DOHH2 (cell line): ENCODE data around the gene PGAP2.

ENCODE experiments used
- H3F3A ChIP-seq: fragments of 200-600 bp; sonication (generic), shearing (Covaris generic); 2 replicates; pipeline ENCODE4 v1.6.0; 2016; ENCODE audit warnings: antibody characterized with exemption, mild to moderate bottlenecking; ENCODE audit not compliant: control insufficient read depth, insufficient read depth
- H3K27ac ChIP-seq: fragments of 200-600 bp; sonication (generic); 2 replicates; pipeline ENCODE4 v1.5.1; 2014; ENCODE audit warnings: low read depth, mild to moderate bottlenecking, low read length, moderate library complexity
- H3K27me3 ChIP-seq: fragments of 200-600 bp; sonication (generic); 2 replicates; pipeline ENCODE4 v1.6.1; 2014; ENCODE audit warnings: mild to moderate bottlenecking, low read length, mixed read lengths; ENCODE audit not compliant: control insufficient read depth
- H3K36me3 ChIP-seq: fragments of 200-600 bp; sonication (generic); 2 replicates; pipeline ENCODE4 v1.6.1; 2014; ENCODE audit warnings: mild to moderate bottlenecking, low read length, moderate library complexity, mixed read lengths; ENCODE audit not compliant: control insufficient read depth
- H3K4me1 ChIP-seq: fragments of 200-600 bp; sonication (generic); 2 replicates; pipeline ENCODE4 v1.6.1; 2014; ENCODE audit warnings: mild to moderate bottlenecking, low read length, mixed read lengths; ENCODE audit not compliant: control insufficient read depth
- H3K4me2 ChIP-seq: fragments of 200-600 bp; sonication (generic); 2 replicates; pipeline ENCODE4 v1.6.0; 2014; ENCODE audit warnings: mild to moderate bottlenecking, low read length, moderate library complexity
- H3K4me3 ChIP-seq: fragments of 200-600 bp; sonication (generic); 2 replicates; pipeline ENCODE4 v1.5.1; 2014; ENCODE audit warnings: mild to moderate bottlenecking, low read length, mixed read lengths
- H3K79me2 ChIP-seq: fragments of 200-600 bp; sonication (generic); 2 replicates; pipeline ENCODE4 v1.6.1; 2014; ENCODE audit warnings: mild to moderate bottlenecking, low read length, mixed read lengths; ENCODE audit not compliant: control insufficient read depth
- H3K9me2 ChIP-seq: fragments of 200-600 bp; sonication (generic); replicated peaks from 2 replicates; pipeline ENCODE4 v1.6.1; 2014; ENCODE audit warnings: mild to moderate bottlenecking, low read length, mixed read lengths; ENCODE audit not compliant: control insufficient read depth
- H3K9me3 ChIP-seq: fragments of 200-600 bp; sonication (generic); 2 replicates; pipeline ENCODE4 v1.6.1; 2014; ENCODE audit warnings: antibody characterized with exemption, low read length, mixed read lengths; ENCODE audit not compliant: control insufficient read depth, insufficient read depth
- H4K20me1 ChIP-seq: fragments of 200-600 bp; sonication (generic); 2 replicates; pipeline ENCODE4 v1.6.0; 2014; ENCODE audit warnings: low read depth, mild to moderate bottlenecking, antibody characterized with exemption, low read length, moderate library complexity; ENCODE audit not compliant: control insufficient read depth, insufficient read depth
- CTCF ChIP-seq: fragments of 200-600 bp; sonication (generic); IDR thresholded peaks from one replicate; pipeline ENCODE4 v1.5.1; 2014; ENCODE audit warnings: antibody characterized with exemption, mild to moderate bottlenecking, low read depth, low read length; ENCODE audit not compliant: poor library complexity, severe bottlenecking
- EZH2phosphoT487 ChIP-seq: fragments of 200-600 bp; sonication (generic); IDR thresholded peaks from 2 replicates; pipeline ENCODE4 v1.6.1; 2017; ENCODE audit warnings: borderline replicate concordance, mild to moderate bottlenecking, antibody characterized with exemption, low read length, moderate library complexity, mixed read lengths

The PGAP2 gene

GRCh38 chr11:3835751-3836150, 27.4 kb downstream of the PGAP2 start:
- peaks cover 100% of the 10 kb centered on the region for H3K79me2 ChIP-seq
- H3F3A ChIP-seq: peaks cover 18% of the 10 kb centered on the region
- no peaks in the 10 kb centered on the region for H3K27me3 ChIP-seq
- H3K4me1 ChIP-seq: peaks cover 61% of the 10 kb centered on the region
- TF ChIP-seq CTCF (no peak), EZH2phosphoT487 (no peak)
- no peaks in the 10 kb centered on the region for H3K9me2 ChIP-seq
- H4K20me1 ChIP-seq: peaks cover 39% of the 10 kb centered on the region
- H3K27ac ChIP-seq: no peak overlapping the region
- H3K9me3 ChIP-seq: no peaks in the 10 kb centered on the region
- peak overlapping the region; percentile 36 for H3K4me2 ChIP-seq
- no peak overlapping the region for H3K4me3 ChIP-seq
- H3K36me3 ChIP-seq: peaks cover 64% of the 10 kb centered on the region

DNA sequence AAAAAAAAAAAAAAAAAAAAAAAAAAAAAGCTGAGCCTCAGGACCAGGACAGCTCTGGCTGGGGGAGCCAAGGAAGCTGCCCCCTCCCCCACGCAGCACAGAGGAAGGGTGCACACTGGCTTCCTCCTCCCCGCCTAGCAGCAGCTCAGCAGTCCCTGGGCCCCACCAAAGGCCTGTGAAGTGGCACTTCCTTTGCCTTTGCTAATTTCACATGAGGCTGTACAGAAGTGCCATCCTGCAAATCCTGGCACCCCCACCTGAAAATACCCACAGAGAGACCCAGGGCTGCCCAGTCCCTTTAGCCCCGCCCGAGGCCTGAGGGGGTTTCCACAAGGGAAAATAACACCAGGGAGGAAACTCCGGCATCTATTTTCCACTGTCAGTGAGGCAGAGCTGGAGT, 28.5 kb downstream of the PGAP2 start:
- peaks cover 88% of the 10 kb centered on the region for H3K79me2 ChIP-seq
- peaks cover 38% of the 10 kb centered on the region for H4K20me1 ChIP-seq
- H3K27ac ChIP-seq: peak overlapping the region; percentile 14; the same call in 1 of the 2 replicates
- H3K27me3 ChIP-seq: no peaks in the 10 kb centered on the region
- H3K4me2 ChIP-seq: peak overlapping the region; percentile 100
- H3K9me3 ChIP-seq: no peaks in the 10 kb centered on the region
- H3K4me3 ChIP-seq: peak overlapping the region; percentile 91
- H3K4me1 ChIP-seq: peaks cover 65% of the 10 kb centered on the region
- TF ChIP-seq CTCF: no peak
- TF ChIP-seq EZH2phosphoT487: no peak
- no peaks in the 10 kb centered on the region for H3K9me2 ChIP-seq
- H3K36me3 ChIP-seq: peaks cover 57% of the 10 kb centered on the region
- H3F3A ChIP-seq: peaks cover 21% of the 10 kb centered on the region

DNA sequence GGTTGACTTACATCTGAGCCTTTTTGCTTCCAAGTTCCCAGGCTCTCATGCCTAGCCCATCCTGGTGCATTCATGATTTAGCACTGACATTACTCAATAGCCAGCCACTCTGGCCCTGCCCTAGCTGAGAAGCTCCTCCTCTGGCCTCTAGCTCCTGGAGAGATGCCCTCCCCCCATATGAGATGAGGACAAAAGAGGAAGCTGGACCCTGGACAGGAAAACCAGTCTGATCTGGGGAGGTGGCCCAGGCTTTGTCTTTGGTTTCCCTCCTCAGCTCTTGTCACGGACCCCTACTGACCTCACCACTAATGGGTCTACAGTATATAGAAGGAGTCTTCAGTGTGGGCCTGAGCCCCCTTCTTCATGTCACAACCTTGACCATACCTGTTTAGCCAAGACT, 29.4 kb downstream of the PGAP2 start:
- Histone ChIP-seq H3K4me2 (peak overlapping the region; percentile 100), H3K9me2 (no peaks in the 10 kb centered on the region), H3K4me3 (peak overlapping the region; percentile 91), H3K79me2 (peaks cover 79% of the 10 kb centered on the region), H3K27me3 (no peaks in the 10 kb centered on the region), H3K4me1 (peaks cover 69% of the 10 kb centered on the region), H3K27ac (peak overlapping the region; percentile 84; the same call in 1 of the 2 replicates), H3F3A (peaks cover 24% of the 10 kb centered on the region), H3K36me3 (peaks cover 53% of the 10 kb centered on the region), H4K20me1 (peaks cover 32% of the 10 kb centered on the region), H3K9me3 (no peaks in the 10 kb centered on the region)
- no peak for TF ChIP-seq EZH2phosphoT487
- no peak for TF ChIP-seq CTCF

GRCh38 chr11:3838504-3838903, 30.1 kb downstream of the PGAP2 start:
- Histone ChIP-seq H4K20me1 (peaks cover 29% of the 10 kb centered on the region), H3K4me1 (peaks cover 69% of the 10 kb centered on the region), H3K4me2 (peak overlapping the region; percentile 100), H3K27ac (peak overlapping the region; percentile 84), H3K4me3 (peak overlapping the region; percentile 91), H3K9me3 (no peaks in the 10 kb centered on the region), H3K36me3 (peaks cover 48% of the 10 kb centered on the region), H3K9me2 (no peaks in the 10 kb centered on the region), H3K79me2 (peaks cover 72% of the 10 kb centered on the region), H3F3A (peaks cover 24% of the 10 kb centered on the region), H3K27me3 (no peaks in the 10 kb centered on the region)
- no peak for TF ChIP-seq EZH2phosphoT487
- no peak for TF ChIP-seq CTCF
